GM12873 (cell line): ENCODE measurements around the gene FTCD.

ENCODE experiments used
- CTCF ChIP-seq: IDR thresholded peaks from 2 replicates; pipeline ENCODE4 v1.5.1; 2012; ENCODE audit warnings: low read depth, mild to moderate bottlenecking, moderate library complexity, low read length, control low read depth; ENCODE audit not compliant: insufficient read depth; ENCODE audit errors: missing control alignments

Gene FTCD

DNA sequence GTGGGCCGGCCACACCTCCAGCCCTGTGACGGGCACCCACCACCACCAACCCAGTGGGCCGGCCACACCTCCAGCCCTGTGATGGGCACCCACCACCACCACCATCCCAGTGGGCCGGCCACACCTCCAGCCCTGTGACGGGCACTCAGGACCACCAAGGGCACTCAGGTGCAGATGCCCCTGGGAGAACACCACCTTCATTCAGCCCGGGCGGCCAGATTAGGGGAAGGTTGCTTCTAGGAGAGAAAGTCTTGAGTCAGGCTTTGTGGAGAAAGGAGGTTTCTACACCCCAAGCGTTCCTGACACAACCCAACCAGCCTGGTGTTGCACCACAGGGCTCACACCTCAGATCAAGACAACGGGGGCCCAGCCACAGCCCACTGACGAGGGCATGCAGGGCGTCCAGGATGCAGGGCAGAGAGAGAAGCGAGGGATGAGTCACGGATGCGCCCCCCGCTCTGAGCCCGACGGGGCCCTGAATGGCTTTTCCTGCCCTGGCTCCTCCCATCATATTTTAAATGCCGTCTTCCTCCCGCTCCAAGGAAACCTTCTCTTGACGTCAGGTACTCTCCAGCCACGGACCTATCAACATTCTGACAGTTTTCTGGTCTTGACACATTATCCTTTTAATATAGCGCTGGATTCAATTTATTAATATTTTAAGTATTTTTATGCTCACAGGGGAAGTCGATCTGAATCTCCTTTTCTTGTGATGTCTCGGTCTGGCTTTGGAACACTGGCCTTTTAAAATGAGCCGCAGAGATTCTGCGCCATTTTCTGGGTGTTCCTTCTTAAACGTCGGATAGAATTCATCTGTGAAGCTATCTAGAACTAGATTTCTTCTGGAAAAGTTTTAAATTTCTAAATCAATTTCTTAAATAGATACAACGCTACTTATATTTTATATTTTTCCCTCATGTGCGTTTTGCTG lies 29.5 kb upstream of the FTCD start:
- TF ChIP-seq CTCF: no peak

GRCh38 chr21:46183910-46184624 lies 28.7 kb upstream of the FTCD start, which contains the start of gene SPATC1L:
TSS of gene SPATC1L (minus strand) at chr21:46184459. CDS start at chr21:46182816, 1,643 bp downstream.
- no peak for TF ChIP-seq CTCF

DNA sequence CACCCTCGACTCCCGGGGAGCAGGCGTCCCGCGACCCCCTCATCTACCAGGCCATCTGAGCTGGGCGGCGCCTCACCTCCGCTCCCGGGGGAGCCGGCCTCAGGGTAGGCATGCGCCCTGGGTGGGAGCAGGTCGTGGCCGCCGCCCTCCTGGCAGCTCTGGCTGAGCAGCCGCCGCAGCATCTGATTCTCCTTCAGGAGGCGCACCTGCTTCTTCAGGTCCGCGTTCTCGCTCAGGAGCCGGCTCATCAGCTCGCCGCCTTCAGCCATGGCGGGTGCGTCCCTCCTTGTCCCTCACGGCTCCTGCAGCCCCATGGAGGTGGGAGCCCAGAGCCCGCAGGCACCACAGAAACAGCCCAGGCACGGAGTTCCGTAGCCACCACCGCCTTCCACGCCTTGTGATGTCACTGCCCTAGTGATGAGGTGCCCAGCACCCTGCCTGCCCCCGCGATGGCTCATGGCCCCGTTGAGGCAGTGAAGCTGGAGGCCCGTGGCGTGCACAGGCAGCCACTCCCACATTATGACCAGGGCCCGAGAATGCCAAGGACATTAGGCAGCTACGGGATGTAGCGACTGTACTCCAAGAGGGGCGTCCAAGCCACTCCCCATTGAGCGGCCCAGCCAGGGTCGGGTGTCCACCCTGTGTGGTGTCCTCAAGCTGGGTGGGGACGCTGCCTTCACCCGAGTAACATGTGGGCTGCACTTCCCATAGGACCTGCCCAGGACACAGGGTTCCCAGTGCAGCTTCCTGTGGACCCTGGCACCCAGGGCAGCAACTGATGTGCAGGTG lies 27.4 kb upstream of the FTCD start:
- no peak for TF ChIP-seq CTCF

- TF ChIP-seq CTCF: no peak
Measured at GRCh38 chr21:46181953-46182547, 26.7 kb upstream of the FTCD start.

- TF ChIP-seq CTCF: no peak
Measured at GRCh38 chr21:46181436-46181835, 26.1 kb upstream of the FTCD start.

- no peak for TF ChIP-seq CTCF
Measured at GRCh38 chr21:46180778-46181391, 25.5 kb upstream of the FTCD start.
